ENCODE data around the gene TSPOAP1.

The TSPOAP1 gene

DNA sequence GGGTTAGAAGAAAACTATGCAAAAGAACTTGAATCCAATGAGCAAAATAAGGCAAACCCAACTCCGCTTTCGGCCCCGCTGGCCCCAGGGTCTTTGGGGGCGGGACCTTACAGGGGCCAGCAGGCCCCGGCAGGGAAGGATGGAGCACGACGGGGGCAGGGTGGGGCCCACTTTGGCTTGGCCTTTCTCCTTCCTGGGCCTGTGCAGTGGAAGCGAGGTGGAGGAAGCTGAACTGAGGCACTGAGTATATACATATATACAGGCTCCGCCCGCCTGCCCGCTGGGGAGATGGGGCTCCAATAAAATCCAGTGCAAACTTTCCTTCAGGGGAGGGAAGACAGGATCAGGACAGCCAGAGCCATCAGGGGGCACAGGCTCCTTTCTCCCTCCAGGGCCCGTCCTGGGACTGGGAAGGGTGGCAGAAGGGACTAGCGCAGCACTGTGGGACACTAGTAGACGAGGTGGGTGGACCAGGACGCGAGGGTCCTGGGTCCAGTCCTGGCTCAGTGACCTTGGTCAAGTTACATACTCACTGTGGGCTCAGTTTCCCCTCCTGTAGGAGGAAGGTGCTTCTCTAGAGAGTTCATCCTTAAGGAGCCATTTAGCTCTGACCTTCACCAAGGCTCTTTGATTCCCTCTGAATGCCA is 27.0 kb downstream of the TSPOAP1 start:
- DNase-seq = no peak

DNA sequence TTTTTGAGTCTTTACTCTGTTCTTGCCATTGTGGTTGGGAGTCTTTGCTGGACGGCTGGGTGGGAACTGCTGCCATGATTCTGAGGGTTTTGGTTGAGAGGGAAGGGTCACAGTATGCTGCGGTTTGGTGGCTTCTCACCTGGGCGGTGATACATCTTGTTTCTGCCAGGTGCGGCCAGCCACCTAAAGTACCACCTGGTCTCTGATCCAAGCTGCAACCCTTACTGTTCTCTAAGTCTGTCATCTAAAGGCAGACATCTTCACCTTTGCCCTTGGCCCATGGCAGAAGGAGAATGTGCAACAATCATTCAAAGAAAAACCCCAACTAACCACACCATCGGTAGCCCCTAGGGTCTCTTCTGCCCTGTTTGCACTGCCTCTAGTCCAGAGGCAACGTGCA is 28.3 kb downstream of the TSPOAP1 start:
- DNase-seq = no peak

DNA sequence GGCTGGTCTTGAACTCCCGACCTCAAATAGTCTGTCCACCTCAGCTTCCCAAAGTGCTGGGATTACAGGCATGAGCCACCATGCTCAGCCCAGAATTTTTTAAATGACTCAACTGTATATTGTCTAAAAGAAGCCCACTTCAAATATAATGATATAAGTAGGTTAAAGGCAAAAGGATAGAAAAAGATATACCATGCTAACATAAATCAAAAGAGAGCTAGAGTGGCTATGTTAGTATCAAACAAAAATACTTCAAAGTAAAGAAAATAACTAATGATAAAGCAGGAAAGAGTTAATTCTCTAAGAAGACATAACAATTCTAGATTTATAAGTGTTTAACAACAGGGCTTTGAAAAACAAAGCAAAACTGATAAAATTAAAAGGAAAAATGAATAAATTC is 34.6 kb downstream of the TSPOAP1 start:
- DNase-seq = no peak

DNA sequence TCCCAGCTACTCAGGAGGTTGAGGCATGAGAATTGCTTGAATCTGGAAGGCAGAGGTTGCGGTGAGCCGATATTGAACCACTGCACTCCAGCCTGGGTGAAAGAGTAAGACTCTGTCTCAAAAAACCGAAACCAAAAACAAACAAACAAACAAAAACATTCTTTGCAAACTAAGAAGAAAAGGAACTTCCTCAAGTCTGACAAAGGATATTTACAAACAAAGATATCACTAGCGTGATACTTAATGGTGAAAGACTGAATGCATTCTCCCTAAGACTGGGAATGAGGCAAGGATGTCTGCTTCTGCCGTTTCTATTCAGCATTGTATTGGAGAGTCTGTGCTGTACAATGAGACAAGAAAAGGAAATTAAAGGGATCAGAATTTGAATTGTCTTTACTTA is 37.3 kb downstream of the TSPOAP1 start:
- no peak for DNase-seq

DNA sequence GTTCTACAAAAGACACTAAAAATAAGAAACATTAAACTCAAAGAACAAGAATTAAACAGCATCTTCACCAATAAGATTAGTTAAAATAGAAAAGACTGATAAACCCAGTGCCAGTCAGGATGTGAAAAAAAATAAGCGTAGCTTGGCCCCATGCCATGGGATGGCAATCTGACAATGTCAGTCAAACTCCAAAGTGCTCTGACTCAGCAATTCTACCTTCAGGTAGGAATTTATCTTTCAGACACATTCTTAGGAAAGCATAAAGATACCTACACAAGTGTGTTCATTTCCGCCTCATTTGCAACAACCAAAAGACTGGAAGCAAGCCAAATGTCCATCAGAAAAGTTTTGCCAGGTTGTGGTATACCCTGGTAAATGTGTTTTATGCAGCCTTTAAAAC is 38.7 kb downstream of the TSPOAP1 start:
- no peak for DNase-seq

DNA sequence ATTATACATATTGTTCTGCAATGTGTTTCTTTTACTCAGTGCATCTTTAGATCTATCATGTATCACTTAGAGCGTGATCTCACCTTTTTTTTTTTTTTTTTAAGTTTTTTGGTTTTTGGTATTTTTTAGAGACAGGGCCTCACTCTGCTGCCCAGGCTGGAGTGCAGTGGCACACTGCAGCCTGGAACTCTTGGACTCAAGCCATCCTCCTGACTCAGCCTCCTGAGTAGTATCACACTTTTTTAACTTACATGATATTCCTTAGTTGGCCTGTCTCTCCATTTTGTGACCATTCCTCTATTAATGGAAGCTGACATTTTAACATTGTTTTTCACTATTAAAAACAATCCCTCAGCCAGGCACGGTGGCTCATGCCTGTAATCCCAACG is 43.2 kb downstream of the TSPOAP1 start:
- no peak for DNase-seq

DNA sequence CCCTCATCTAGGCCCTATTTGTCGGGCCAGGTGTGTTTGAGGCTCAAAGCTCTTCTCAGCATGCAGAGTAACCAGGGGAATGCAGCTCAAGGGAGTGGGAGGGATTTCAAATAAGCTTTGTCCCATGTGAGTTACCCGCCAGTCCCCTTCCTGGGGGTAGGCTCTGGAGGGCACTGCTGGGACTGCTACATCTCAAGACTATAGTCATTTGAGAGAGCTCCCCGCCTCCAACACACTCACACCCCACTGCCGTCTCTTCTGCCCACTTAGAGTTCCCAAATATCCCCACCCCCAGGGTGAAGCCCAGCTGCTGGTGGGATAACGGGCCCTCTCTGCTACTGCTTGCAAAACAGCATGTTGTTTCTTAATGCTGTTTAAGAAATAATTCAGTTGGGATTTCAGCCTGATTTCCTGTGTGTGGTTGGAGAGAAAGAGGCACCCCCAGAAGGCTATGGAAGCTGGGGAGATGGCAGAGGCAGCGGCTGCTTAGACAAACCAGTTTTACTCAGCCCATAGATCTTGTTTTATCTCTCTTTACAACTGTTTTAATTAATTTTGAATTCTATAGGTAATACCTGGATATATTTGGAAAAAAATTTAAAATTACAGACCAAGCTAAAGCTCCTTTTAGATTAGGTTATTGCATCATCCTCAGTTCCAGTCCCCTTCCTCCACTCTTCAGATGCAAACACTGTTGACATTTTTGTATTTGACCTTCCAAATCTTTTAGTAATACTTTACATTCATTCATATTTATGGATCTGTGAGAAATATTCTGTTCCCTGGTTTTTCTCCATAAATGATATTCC is 43.8 kb downstream of the TSPOAP1 start:
- DNase-seq = no peak

DNA sequence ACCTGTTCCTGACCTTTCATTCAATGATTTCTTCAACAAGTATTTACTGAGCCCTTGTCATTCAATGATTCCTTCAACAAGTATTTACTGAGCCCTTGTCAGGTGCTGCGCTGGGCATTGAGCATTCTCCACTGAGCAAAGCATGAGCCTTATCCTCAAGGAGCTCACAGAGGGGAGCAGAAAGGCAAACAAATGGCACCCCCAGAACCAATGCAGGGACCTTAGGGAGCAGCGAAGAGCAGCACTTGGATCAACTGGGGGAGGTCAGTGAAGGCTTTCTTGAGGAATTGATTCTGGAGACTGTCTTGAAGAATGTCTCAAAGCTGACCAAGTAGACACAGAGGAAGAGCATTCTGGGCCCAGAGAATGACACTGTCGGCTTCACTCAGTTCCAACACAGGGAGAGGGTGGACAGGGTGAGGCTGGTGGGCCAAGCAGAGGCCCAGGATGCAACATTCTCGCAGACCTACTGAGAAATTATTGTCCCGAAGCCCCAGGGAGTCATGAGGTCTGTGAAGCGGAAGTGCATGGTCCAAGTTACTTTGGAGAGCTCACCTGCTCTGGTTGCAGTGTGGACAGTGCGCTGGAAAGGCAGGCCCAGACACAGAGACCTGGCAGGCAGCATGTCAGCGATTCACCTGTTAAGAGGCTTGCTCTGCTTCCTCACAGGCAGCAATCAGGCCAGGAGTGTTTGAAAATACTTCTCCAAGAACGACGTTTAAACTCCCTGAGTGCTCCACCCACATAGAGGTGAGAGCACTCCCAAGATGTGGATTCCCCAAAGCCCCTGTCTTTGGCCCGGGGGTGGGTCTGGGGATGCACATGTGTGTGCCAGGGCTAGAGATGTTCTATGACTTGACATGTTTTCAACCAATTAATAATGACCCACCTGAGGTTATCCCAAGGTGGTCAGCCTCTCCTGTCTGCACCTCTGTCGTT is 44.7 kb downstream of the TSPOAP1 start:
- DNase-seq = no peak

DNA sequence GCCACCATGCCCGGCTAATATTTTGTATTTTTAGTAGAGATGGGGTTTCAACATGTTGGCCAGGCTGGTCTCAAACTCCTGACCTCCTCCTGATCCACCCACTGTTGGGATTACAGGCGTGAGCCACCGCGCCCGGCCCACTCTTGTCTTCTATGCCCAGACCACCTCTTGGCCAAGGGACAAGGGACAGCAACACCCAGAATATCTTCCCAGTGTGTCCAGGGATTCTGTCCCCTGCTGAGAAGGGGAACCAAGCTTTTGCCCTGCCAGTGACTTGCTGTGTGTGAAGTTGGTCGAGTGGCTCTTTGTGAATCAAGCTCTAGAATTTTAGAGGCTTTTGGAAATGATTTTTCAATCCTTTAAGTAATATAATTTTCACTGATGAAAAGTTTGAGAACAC is 46.2 kb downstream of the TSPOAP1 start:
- DNase-seq = no peak

DNA sequence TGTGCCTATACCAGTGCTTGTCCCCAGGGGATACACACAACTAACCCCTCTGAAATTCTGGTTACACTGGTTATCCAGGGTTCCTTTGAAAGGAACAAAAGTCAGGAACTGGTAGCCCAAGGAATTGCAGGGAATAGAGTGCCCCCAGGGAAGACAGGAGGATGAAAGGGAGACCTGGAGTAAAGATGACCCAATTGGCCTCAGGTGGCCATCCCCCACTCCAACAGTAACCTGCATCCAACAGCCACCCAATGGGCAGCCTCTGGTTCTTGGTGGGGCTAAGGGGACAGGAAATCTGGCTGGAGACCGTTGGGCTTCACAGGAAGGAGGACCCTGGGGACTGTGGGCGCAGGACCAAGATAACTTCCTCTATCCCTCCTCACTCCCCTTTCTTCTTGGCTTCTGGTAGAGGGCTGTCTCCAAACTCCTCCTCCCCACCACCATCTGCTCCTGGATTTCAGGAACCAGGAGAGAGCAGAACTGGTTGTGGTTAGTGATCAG is 47.0 kb downstream of the TSPOAP1 start:
- no peak for DNase-seq

DNA sequence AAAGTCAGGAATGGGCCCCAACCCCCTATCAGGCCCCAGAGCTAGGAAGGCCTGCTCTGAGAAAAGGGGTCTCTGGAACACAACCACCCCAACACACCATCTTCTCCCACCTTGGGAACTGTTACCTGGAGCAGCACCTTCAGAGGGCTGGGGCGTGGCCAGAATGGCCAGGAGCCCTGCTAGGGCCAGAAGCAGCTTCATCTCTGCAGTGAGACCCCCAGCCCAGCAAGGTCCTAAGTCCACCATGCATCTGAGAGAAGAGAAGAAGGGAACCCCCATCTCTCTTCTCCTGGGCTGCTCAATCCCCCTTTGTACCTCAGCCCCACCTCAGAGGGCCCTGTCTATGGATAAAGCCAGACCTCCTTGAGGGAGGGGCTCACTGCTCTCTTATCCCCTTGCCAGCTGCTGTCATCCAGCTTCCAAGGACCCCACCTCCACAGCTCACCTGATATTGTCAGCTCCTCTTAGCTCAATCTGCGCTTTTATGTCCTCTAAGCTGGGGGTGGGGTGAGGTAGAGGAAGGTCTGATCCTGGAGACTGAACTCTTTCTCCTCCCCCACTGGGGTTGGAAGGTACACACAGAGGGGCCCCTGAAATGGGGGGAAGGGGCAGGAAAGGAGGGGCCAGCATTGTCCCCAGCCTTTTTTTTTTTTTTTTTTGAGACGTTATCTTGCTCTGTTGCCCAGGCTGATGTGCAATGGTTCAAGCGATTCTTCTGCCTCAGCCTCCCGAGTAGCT is 47.9 kb downstream of the TSPOAP1 start, which contains the start of gene MPO:
Gene MPO (minus strand): TSS at position 456 of the 738 bp plus-strand sequence. CDS start 177 bp downstream, at position 279.
- DNase-seq = no peak

DNA sequence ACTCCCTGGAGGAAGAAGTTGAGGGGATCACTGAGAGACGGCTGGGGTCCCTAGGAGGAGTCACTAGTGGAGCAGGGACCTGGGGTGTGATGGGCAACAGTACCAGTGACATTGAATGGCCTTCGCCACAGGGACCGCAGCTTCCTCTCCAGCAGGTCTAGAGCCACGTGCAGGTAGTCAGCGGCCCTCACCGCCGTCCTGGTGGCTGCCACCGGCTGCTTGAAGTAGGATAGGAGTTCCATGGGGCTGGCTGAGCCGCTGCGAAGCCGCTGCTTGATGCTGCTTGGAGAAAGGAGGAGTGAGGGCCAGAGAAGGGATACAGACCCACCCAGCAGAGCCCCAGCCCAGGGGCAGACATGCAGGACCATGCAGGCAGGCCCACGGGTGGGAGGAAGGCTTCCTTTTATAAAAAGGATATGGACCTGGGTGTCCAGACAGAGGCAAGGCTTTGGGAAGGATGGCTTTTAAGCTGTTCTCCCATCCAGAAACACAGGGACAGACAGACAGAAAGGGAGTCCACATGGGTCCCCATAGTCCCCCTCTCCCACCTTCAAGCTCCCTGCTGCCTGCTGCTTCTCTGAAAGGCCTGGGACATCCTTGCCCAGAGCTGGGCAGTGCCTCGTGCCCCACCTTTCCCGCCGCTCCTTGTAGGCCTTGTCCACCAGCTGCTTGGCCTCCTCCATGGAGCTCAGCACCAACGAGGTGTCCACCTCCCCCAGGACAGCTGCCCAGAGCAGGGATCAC is 48.7 kb downstream of the TSPOAP1 start:
- DNase-seq = no peak

DNA sequence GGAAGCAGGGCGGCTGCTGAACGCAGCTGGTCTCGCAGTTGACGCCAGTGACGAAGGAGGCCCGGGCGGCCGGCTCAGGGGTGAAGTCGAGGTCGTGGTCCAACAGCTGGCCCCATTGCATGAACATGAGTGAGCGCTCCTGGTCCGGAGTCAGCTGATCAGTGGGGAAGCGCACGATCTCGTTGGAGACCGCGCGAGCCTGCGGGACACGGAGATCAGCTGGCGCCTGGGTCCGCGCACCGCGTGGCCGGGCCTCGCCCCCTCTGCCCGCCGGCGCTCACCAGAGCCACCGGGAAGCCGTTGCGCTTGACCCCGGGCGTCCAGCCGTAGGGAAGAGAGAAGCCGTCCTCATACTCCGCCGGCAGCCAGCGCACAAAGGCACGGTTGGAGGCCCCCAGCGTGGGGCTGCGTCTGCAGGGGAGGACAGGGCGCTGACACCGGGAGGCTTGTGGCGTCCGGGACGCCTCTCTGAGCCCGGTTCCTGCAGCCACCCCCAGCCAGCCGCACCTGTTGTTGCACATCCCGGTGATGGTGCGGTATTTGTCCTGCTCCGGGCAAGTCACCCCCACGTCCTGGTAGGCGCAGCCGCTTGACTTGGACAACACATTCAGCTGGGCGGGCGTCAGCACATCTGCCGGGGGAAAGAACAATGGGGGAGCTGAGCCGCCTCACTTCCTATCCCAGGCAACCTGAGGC is 49.4 kb downstream of the TSPOAP1 start:
- DNase-seq = no peak

DNA sequence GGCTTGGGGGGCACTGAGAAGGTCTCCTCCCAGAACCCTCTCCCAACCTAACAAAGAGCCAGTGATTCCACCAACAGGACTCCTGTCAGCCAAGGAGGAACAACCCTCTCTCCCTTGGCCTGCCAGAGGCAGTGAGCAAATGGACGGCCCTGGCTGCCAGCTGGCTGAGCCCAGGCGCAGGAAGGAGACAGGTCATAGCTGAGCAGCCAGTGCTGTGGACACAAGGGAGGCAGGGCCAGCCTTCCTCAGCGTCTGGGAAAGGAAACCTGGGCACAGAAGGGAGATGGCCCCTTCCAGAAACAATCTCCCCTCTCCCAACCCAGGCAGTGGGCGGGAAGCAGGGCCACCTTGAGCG is 50.0 kb downstream of the TSPOAP1 start:
- DNase-seq = no peak

DNA sequence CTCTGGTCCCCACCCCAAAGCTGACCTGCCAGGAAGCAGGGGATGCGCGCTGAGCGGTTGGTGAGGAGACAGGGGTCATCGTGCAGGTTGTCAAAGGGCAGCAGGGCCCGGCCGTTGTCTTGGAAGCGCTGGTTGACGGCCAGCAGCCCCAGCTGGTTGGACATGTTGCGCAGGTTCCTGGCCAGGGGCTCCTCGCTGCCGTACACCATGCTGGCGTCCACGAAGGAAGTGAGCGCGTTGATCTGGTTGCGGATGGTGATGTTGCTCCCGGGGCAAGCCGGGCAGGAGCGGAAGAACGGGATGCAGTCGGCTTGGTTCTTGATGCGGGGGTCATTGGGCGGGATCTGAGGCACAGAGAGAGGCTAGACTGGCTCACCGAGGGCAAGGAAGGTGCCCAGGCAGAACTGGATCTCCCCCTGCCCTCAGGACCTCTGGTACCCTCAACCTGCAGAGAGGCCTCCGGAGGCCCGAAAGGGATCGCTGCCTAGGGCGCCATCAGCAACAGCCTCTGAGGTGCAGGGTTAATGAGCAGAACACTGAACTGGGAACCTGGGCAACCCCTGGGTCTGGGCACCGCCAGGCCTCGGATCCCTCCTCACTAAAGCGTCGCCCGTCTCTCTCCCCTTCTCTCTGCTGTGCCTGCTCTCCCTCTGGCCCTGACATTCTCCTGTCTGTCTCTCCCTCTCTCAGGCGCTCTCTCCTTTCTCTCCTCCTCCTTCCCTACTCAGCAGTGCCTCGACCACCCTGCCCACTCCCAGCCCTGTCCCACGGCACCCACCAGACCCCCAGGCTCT is 50.6 kb downstream of the TSPOAP1 start:
- DNase-seq = no peak

DNA sequence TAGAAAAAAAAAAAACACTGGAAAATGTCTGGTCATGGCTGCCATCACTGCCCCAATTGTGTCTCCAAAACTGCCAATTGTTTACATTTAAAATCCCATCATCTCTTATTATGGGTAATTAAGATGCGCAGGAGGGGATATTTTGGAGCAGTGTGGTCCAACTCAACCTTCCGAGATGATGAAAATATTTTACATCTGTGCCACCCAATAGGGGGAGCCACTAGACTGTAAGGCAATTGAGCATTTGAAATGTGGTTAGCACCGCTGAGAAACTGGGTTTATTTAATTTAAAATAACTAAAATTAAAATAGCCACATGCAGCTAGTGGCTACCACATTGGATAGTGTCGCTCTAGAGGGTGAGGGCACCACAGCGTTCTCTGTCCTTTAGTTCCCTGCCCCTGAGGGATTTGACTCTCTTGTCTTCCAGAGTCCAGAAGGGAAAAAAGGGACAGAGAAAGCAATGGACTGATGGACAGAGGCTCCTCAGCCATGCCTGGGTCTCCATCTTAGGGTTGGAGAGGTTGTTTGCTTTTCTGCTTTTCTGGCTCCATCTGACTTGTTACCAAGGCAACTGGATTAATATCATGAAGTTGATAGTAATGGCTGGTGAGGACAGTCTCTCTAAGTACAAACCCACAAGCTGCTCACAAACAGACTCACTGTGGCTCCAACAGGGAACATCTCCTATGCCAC is 51.3 kb downstream of the TSPOAP1 start:
- DNase-seq = peak; percentile 48

DNA sequence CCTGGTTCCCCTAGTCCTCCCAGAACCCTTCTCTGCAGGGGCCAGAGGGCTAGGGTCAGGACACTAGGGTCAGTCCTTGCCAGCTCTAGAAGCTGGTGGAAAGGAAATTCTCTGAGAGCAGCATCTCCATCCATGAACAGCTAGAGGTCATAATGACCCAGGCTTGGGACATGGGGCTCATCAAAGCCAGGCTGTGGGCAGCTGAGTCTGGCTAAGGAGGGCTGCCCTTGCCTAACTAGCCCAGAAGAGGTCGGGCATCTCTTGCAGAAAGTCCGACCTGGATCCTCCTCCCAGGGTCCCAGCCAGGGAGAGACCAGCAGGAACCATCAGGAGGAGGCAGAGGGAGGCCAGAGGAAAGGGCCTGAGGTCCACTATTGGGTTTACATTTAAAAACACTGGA is 52.2 kb downstream of the TSPOAP1 start:
- no peak for DNase-seq

DNA sequence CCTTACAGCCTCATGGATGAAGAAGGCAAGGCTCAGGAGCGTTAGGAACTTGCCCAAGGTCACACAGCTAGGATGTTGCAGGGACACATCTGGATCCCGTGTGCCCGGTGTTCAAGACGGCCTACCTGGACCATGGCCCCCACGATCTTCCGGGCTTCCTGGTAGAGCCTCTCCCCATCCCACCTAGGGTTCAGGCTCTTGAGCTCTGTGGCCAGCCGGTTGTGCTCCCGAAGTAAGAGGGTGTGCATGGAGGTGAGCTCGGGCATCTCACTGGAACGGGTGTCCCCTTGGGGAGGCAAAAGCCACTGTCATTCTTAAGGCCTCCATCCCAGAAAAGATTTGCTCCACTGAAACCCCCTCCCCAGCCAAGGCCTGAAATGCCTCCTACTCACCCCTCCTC is 53.2 kb downstream of the TSPOAP1 start:
- no peak for DNase-seq

DNA sequence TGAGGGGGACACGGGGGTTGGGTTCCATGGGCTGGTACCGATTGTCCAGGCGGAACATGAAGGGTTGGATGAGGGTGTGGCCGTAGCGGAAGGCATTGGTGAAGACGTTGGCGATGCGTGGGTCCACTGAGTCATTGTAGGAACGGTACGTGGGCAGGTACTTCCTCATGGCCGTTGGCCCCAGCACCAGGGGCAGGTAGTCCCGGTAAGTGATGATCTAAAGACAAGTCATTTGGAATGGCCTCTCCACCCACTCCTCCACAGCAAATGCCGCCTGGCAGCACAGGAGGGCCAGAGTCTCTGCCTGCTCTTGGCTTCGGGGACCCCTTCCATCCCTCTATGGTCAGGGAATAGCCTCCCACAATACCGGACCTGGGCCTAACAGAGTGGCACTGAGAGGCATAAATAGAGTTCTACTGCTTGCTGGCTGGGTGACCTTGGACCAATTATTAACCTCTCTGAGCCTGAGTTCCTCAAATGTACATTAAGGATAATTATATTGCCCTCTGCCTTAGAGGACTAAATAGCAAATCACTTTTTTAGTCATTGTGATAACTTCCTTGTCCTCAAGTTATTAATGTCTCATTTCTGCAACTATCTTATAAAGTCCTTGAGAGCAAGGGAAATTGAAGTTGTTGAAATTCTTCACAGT is 55.0 kb downstream of the TSPOAP1 start:
- no peak for DNase-seq
